ENCODE results near the gene SLC28A1.
A peak's percentile ranks its signal among the peaks of the same experiment; 100 is the strongest.
"Not testable (repeated sequence)": the region's sequence is repeated elsewhere in the genome, so short reads cannot be mapped to it uniquely, and the experiment has no call there.

Gene SLC28A1

DNA sequence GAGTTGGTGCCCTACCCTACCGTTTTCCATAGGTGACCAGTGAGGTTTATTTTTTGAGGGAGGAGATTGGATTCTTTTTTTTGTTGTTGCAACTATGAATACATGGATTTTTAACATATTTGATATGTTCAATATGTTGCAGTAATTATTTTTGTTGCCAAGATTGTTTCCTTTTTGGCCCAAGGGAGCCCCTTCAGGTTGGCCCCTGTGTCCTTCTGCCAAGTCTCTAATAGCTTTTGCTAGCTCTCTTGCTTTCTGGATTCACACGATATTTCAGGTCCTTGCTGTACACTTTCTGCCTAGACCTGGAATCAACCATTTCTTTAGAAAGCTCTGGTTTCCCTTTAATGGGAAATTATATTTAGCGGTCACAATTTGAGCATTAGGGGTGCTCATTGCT, 22.7 kb upstream of the SLC28A1 start:
- DNase-seq (ENCODE audit: low read depth in 2 of 3, low spot score in 1 of 3) = no peak

DNA sequence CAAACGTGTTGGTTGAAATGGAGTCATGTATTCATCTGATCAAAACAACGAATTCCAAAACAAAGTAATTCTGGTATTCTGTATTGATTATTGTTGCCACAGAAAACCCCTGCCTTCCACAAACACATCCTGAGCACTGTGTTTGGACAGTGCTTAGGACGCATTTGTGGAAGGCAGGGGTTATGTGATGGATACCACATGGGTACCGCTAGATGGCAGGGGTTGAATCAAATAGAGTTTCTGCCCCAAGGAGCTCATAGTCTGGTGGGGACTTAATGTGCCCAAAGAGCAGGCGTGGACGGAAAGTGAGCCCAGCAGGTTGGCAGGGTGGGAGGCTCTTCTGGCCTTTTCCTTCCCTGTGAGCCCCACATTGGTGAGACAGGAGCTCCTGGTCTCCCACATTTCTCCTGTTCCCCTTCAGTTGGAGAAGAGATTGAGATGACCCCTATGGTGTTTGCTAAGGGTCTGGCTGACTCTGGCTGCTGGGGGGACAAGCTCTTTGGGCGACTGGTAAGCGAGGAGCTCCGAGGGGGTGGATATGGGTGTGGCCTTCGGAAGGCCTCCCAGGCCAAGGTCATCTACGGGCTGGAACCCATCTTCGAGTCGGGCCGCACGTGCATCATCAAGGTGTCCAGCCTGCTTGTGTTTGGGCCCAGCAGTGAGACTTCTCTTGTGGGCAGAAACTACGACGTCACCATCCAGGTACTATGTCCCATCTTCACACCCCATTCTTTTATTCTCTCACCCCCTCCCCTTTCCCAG, 22.1 kb upstream of the SLC28A1 start:
- no peak for DNase-seq (ENCODE audit: low read depth in 2 of 3, low spot score in 1 of 3)

DNA sequence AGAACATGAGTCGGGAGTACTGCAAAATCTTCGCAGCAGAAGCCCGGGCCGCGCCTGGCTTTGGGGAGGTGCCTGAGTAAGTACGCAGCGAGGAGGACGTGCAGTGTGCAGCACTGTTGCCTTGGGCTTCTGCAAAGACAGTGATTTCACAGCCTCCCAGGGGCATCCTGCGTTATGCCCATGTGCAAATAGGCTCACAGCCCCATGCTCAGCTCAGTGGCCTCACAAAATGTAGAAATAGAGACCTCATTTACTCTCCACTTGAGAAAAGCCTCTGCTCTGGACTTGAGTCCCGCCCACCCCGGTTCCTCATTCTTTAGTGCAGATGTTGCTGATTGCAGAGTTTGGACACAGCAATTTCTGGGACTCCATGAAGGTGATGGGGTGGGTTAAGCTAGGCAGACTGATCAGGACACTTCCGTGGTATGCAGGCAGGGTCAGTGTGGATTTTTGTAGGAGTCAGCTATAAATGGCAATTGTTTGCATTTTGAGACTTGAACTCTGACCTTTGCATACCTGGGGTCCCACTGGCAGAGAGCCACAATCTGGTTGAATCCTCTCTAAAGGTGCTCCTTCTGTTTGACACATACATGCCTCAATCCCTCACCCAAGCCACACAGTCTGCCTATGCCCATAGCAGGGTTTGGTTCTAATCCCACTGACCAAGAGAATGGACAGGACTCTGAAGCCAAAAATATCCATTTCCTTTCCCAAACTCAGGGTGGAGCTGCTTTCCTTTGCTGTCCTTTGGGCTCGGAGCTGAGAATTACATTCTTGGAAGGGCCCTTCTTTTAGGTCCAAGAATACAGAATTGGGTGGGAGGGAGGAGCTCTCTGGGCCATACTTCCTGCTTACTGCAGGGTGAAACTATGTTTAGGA, 20.7 kb upstream of the SLC28A1 start:
- DNase-seq (ENCODE audit: low read depth in 2 of 3, low spot score in 1 of 3) = no peak

DNA sequence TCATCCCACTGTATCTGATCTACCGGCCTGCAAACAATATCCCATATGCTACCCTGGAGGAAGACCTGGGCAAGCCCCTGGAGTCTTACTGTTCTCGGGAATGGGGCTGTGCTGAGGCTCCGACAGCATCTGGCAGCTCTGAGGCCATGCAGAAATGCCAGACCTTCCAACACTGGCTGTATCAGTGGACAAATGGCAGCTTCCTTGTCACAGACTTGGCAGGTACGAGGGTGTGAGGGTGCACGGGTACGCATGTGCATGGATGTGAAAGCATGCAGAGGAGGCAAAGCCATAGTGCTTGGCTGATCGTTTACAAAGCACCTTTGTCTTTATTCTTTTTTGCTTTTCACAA, 20.0 kb upstream of the SLC28A1 start:
- DNase-seq (ENCODE audit: low read depth in 2 of 3, low spot score in 1 of 3) = no peak

DNA sequence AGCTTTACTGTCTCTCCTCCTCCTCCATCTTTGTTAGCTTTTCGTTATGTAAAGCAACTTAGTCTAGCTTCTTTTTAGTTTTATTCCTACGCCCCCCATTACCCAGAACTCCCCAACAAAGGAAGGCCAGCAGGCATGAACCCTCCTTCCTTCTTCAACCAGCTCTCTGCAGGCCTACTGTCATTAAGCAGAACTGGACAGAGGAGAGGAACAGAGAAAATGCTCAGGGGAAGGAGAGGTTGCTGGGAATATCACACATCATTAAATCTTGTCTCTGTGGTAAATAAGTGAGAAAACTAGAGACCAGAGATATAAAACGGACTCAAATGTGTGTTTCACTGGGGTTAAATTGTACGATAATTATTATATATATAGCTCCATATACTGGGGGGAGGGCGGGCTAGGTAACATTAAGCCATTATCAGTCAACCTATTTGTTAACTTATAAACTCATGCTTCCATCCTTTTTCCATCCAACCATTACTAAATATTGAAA, 19.3 kb upstream of the SLC28A1 start:
- DNase-seq (ENCODE audit: low read depth in 2 of 3, low spot score in 1 of 3) = no peak

DNA sequence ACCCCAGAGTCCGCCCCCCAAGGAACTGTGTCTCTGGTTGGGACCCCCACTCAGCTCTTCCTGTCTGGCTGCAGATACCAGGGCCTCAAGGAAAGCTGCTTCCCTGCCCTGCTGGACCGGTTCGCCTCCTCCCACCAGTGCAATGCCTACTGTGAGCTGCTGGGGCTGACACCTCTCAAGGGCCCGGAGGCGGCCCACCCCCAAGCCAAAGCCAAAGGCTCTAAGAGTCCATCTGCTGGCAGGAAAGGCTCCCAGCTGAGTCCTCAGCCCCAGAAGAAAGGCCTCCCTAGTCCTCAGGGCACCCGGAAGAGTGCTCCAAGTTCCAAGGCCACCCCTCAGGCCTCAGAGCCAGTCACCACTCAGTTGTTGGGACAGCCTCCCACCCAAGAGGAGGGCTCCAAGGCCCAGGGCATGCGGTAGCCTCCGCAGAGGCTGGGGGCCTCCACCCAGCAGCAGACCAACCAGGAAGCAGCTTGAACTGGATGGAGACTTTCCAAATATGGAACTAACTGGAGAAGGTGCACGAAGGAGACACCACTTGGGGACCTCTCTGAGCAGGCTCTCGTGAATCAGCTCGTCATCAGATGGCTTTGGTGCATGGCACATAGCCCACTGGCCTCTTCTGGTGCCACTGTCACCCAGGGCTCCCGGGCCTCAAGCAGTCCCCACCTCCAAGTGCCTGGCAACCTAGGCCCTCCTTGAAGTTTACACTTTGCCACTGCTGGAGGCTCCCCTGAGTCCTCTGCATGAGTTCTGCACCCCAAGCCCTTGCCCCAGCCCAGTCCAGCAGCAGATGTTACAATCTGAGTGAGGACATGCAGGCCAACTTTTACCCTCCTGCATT, 16.2 kb upstream of the SLC28A1 start:
- no peak for DNase-seq (ENCODE audit: low read depth in 2 of 3, low spot score in 1 of 3)

DNA sequence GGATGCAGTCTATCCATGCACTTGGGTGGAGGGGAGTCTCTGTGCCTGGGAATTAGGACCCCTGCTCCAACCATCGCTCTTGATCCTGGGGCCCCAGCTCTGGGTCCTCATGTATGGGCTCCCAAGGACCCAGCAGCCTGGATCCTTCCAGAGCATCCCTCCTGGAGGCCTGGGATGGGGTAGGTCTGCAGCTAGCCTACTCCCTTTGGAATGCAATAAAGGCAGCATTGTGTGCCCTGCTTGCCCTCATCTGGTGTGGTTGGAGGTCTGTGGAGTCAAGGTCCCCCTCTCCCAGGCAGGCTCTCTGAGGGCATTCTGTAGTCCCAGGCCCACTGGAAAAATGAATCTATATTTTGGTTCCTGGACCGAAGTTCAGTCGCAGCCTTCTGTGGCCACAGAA, 15.0 kb upstream of the SLC28A1 start:
- DNase-seq (ENCODE audit: low read depth in 2 of 3, low spot score in 1 of 3) = no peak

DNA sequence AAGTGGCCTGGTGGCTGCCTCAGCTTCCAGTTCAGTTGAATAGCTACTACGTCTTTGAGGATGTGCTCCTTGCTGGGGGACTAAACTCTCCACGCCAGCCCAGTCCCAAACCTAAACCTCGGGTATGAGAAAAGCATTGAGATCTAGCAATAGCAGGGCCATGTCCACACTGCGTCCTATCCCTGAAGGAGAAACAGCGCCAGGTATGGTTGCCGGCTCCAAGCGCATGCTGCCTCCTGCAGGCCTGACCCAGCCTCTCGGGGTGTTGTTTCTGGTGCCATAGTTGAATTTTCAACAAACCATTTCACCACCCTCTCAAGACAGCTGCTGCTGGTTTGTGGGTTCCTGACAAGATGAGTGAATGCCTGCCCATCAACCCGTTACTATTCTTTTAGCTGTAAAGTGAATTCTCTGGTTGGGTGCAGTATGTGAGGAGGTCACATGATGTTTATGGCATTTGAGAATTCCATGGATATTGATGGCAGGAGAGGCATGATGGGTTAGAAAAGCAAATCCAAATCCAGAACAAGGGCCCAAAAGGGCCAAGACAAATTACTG, 13.0 kb upstream of the SLC28A1 start:
- no peak for DNase-seq (ENCODE audit: low read depth in 2 of 3, low spot score in 1 of 3)

DNA sequence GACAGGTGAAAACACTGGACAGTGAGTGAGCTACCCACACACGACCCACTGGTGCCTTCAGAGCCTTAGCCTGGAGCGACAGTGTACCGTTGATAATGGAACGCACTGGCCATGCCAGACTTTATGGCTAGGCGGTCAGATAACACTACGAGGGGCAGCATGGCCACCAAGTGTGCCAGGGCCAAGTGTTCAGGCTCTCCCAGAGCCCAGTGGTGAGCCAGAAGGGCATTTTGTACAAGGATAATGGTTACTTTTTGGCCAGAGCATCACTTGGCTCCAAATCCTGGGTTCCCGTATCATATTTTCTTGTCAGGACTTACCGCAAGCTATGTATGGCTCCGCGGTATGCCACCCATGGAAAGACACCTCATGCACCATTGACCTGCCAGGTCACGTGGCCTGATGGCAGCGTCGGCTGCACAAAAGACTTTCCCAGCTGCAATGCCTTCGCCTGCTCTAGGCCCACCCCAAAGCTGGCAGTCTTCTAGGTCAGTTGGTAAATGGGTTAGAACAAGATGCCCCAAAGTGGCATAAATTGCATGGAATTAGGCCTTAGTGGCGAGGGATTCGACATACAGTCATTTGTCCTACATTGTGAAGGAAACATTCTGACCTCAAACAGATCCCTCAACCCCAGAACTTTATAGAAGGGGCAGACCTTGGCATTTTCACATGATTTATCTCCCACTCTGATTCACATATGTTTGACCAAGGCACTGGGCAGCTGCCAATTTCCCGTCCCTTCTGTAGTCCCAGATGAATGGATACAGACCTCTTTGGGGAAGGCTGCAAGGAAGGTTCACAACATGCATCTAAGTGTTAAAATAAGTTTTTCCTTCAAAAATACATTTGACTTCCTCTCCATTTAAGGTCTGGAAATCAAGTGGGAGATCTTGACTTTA, 12.2 kb upstream of the SLC28A1 start:
- DNase-seq (ENCODE audit: low read depth in 2 of 3, low spot score in 1 of 3) = no peak

DNA sequence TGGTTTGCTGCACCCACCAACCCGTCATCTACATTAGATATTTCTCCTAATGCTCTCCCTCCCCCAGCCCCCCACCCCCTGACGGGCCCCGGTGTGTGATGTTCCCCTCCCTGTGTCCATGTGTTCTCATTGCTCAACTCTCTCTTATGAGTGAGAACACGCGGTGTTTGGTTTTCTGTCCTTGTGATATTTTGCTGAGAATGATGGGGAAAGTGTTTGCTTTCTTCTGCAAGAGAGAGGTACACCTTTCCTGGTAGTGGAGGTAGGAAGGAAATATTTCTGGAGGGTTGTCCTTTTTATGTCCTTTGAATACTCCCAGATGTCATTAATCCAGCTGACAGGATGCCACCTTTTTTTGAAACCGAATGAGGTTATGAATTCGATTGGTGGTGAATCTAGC, 10.5 kb upstream of the SLC28A1 start:
- no peak for DNase-seq (ENCODE audit: low read depth in 2 of 3, low spot score in 1 of 3)

DNA sequence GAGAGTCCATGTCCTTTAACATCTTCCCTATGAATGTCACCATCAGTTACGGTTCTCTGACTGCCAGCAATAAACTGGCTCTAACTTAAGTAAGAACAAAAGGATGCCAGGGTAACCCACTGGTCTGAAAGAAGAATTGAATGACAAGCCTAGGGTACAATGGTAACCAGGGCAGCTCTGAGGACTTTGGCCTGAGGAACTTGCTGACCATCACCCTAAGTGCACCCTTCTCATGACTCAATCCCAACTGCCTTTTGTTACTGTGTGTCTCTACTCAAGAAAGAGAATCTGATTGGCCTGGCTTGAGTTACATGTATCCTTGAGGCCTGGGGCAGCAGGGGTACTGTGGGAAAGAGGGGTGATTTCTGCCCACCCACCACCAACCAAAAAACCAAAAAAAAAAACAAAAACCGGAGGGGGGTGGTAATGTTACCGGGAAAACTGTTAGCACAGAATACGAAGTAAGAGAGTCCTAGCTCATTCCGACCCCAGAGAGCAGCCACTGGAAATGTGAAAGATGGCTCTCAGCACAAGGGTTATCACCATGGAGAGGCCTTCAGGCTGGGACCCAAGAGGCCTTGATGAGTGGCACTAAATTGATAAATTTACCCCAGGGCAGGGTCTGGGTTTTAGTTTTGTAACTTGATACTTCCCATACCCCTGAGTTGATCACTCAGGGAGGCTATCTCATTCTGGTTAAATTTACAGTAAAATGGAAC, 9.3 kb upstream of the SLC28A1 start:
- DNase-seq (ENCODE audit: low read depth in 2 of 3, low spot score in 1 of 3) = no peak

DNA sequence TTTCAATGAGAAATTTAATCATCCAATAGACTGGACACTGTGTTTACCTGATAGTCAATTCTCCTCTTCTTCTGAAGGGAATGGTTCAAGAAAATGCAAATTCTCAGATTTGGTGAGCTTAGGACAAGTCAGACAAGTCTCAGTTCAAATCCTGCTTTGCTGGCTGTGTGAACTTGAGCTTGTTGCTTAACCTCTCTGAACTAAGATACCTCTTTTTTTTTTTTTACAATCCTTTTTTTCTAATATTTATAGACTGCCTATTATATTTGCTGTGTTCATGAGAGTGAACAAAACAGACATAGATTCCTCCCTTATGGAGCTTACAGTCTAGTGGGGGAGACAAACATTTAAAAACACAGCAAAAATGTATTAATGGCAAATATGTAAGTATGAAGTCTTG, 8.2 kb upstream of the SLC28A1 start:
- no peak for DNase-seq (ENCODE audit: low read depth in 2 of 3, low spot score in 1 of 3)

DNA sequence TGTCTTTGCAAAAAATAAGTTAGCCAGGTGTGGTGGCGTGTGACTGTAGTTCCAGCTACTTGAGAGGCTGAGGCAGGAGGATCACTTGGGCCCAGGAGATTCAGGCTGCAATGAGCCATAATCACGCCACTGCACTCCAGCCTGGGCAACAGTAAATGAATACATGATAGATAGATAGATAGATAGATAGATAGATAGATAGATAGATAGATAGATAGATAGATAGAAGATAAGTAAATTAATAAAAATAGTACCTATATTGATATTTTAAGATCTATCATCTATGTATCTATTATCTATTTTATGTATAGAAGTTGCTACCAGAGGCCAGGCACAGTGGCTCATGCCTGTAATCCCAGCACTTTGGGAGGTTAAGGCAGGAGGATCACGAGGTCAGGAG, 6.8 kb upstream of the SLC28A1 start:
- DNase-seq (ENCODE audit: low read depth in 2 of 3, low spot score in 1 of 3) = not testable (repeated sequence)

DNA sequence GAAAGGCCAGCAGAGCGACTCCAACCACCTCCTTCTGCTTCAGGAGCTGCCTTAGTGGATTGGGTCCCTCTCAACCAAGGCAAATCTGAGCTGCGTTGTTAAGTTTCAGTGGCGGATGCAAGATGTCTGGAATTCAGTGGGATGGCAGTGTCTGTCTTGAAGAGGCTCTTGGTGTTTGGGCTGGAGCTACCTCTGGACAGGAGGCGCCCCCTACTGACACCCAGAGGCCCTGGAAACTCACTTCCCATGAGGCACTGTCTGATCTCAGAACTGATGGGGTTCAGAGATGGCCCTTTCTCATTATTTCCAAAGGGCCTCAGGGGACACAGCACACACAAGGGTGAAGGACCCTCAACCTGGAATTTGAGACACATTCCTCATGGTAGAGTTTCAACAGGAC, 6.0 kb upstream of the SLC28A1 start:
- peak; percentile 50 to 56 (median 50) for DNase-seq (ENCODE audit: low read depth in 2 of 3, low spot score in 1 of 3)

DNA sequence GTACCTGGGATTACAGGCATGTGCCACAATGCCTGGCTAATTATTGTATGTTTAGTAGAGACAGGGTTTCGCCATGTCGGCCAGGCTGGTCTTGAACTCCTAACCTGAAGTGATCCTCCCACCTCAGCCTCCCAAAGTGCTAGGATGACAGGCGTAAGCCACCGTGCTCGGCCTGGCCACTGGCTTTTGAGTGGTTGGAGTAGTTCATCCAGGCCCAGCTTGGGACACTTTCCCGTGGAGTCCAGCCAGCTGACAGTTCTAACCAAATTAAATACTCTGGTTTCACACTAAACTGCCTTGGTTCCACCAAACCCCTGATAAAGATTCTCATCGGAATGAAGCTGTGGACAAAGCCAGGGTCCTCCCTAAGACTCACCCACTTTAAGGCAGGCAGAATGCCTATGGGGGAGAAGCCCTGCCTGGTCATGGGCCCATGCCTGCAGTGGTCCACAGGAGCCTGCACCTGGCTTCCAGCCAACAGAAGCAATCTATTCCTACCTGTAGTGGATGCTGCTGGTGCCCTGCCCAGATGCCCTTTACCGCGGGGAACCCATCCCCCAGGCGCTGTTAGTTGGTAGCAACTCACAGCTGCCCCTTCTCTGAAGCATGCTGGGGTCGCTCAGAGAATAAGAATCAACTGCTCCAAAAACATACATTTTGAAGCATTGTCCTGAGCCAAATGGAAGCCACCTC, 5.2 kb upstream of the SLC28A1 start:
- DNase-seq (ENCODE audit: low read depth in 2 of 3, low spot score in 1 of 3) = no peak

DNA sequence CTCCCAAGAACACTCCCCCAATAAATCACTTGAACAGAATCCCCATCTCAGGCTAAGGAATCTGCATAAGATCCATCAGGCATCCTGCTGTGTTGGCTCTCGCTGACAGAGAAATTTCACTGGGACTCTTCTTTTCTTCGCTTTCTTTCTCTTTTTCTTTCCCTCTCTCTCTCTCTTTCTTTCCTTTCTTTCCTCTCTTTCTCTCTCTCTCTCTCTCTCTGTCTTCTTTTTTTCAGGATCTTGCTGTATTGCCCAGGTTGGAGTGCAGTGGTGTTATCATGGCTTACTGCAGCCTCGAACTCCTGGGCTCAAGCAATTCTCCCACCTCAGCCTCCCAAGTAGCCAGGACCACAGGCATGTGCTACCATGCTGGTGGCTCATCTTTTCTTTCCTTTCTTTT, 4.5 kb upstream of the SLC28A1 start:
- DNase-seq (ENCODE audit: low read depth in 2 of 3, low spot score in 1 of 3) = no peak

DNA sequence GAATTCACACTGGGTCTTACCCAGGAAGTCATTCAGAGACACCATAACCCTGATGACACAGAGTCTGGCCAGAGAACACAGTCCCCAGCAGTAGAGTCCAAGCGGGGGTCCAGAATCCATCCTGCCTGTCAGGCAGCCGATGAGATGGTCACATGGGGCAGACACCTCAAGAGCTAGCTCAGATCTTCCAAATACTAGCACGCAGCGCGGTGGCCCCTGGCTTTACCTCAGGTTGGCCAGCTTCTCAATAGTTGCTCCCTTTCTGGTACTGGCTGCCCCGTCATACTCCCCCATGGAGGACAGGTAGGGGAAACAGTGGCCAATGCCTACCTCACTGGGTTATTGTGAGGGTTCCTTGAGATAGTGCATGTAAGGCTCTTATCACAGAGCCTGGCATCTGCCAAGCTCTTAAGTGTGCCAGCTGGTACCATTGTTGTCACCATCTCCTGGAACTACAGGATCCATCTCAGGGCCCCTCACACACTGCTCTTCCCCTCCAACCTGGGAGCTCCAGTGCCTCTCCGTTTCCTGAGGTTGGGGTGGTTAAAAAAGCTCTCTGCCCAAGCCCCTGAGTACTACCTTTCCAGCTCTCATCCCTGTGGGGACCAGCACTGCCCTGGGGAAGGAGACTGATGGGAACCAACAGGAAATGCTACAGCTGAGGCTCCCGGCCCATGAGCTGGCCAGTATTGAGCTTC, 3.5 kb upstream of the SLC28A1 start:
- DNase-seq (ENCODE audit: low read depth in 2 of 3, low spot score in 1 of 3) = no peak

DNA sequence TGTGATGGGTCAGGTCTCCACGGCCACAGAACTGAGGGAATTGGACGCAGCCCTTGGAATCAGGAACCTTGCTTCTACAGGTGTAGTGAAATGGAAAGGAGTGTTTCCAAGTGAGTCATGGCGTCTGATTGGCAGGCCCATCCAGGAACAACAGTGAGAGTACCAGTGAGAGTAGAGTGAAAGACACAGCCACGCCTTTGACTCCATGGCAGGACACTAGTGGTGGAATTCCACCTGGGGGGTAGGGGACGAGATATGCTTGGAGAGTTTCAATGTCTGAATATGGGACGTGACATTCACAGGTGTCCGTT, 3.0 kb upstream of the SLC28A1 start:
- DNase-seq (ENCODE audit: low read depth in 2 of 3, low spot score in 1 of 3) = no peak

DNA sequence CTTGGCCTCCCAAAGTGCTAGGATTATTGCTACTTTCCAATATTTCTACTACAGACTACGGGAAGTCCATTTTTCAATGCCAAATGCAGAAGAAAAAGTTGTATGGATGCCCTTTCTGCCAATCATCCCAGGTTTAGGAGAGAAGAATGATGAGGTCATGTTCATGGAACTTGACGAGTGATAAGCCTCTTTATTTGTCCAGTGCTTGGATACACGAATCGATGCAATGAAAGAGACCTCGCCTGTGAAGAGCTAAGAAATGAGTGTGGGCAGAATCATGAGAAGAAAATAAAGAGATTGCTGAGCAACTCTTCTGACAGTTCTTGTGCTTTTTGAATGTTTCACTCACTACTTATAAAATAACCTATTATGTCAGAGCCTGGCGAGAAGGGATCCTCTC, 996 bp upstream of the SLC28A1 start:
- DNase-seq (ENCODE audit: low read depth in 2 of 3, low spot score in 1 of 3) = no peak
